Small intestine (tissue), 7 donors: Measurements from ENCODE around the gene BEST2. TPM values are rescaled to one million over a fixed set of nuclear protein-coding genes. Genes with fewer than 3 reads are reported as not detected.

ENCODE experiments used
- DNase-seq, 2 donors: peaks; one replicate each; pipeline versions ENCODE4 v3.0.0 to v3.0.0-alpha.2; 2013
- FAIRE-seq: peaks from 2 replicates; lab custom pipeline; 2012; peaks lifted over from hg19 to GRCh38; lab: Jason Lieb, UNC
- H3K27ac ChIP-seq, 3 donors: one replicate each; pipeline ENCODE4 v1.5.1; 2013; ENCODE audit warnings: low read length in 2 of 3, mild to moderate bottlenecking in 2 of 3, control low read depth in 1 of 3, inconsistent platforms in 1 of 3, low read depth in 1 of 3, moderate library complexity in 1 of 3
- H3K27me3 ChIP-seq, 3 donors: one replicate each; pipeline ENCODE4 v1.6.1; 2013; ENCODE audit warnings: low read length in 3 of 3, inconsistent platforms in 1 of 3; ENCODE audit not compliant: control insufficient read depth in 3 of 3, insufficient read depth in 3 of 3
- H3K36me3 ChIP-seq, 3 donors: one replicate each; pipeline ENCODE4 v1.6.1; 2013; ENCODE audit warnings: low read length in 3 of 3, inconsistent platforms in 1 of 3, low read depth in 1 of 3, mild to moderate bottlenecking in 1 of 3, moderate library complexity in 1 of 3; ENCODE audit not compliant: control insufficient read depth in 3 of 3, insufficient read depth in 2 of 3
- H3K4me1 ChIP-seq, 3 donors: one replicate each; pipeline ENCODE4 v1.6.1; 2013; ENCODE audit warnings: low read length in 2 of 3, inconsistent platforms in 1 of 3, low read depth in 1 of 3, mild to moderate bottlenecking in 1 of 3, moderate library complexity in 1 of 3; ENCODE audit not compliant: control insufficient read depth in 3 of 3, insufficient read depth in 2 of 3
- H3K4me3 ChIP-seq, 3 donors: one replicate each; pipeline ENCODE4 v1.5.1; 2013; ENCODE audit warnings: low read length in 3 of 3, control low read depth in 1 of 3, inconsistent platforms in 1 of 3, low read depth in 1 of 3, mild to moderate bottlenecking in 1 of 3, moderate library complexity in 1 of 3
- H3K9me3 ChIP-seq, 2 donors: one replicate each; pipeline ENCODE4 v1.6.1; 2013; ENCODE audit warnings: low read depth in 1 of 2, low read length in 1 of 2; ENCODE audit not compliant: control insufficient read depth in 2 of 2, insufficient read depth in 1 of 2
- WGBS, 3 donors: extraction: QIAGEN DNeasy Blood & Tissue Kit; methylation state at CpG; one replicate each; pipeline ENCODE4 v1.1.7; 2013; 5-methylcytosine and 5-hydroxymethylcytosine counted together
- polyA plus RNA-seq, 4 donors: library from polyadenylated mRNA; stranded (reverse) in 3 of 4; unstranded in 1 of 4; fragments of 200-250 nt in 3 of 4; fragments of 120-200 nt in 1 of 4; gene quantifications; one replicate each; pipeline versions ENCODE4 v1.2.1 to v1.2.3, GENCODE V29; 2013
- donor health status: healthy with polysubstance abuse.
- donor health status: control.
- donor health status: control.
- donor health status: Bipolar disorder and iron deficiency.
- donor health status: healthy.

Gene BEST2
- polyA plus RNA-seq, 4 donors: 0.10 to 3.4 (median 0.16) TPM; not detected in 1

GRCh38 chr19:12778017-12778904 lies 26.7 kb downstream of the BEST2 start:
- WGBS, 3 donors: 2 to 3% (median 2%) methylated on average over 41 to 44 of the region's 44 CpGs
- DNase-seq (peak; percentile 64 to 87), FAIRE-seq (no peak)
- H3K4me1 ChIP-seq: peaks cover 4 to 45% (median 5%) of the 10 kb centered on the region in 3 donors
- peak overlapping the region; percentile 44 to 63 (median 61) for H3K4me3 ChIP-seq
- no peaks in the 10 kb centered on the region for H3K9me3 ChIP-seq
- peaks cover 0 to 15% (median 0%) of the 10 kb centered on the region in 3 donors for H3K36me3 ChIP-seq
- H3K27ac ChIP-seq: peak overlapping the region; percentile 61 to 91 (median 89)
- H3K27me3 ChIP-seq: no peaks in the 10 kb centered on the region

GRCh38 chr19:12778905-12779161 lies 27.2 kb downstream of the BEST2 start:
- DNase-seq (no peak), FAIRE-seq (no peak)
- 38 to 59% (median 51%) methylated on average over 6 of the region's 6 CpGs for WGBS, 3 donors
- Histone ChIP-seq H3K4me1 (peaks cover 9 to 45% (median 10%) of the 10 kb centered on the region in 3 donors), H3K9me3 (no peaks in the 10 kb centered on the region), H3K27me3 (no peaks in the 10 kb centered on the region), H3K27ac (peak overlapping the region; percentile 61 to 91 (median 89)), H3K4me3 (peak overlapping the region in 1 of 3 donors; percentile 61), H3K36me3 (peaks cover 0 to 9% (median 0%) of the 10 kb centered on the region in 3 donors)

- DNase-seq: peak in 1 of 2 donors; percentile 66
- H3K4me3 ChIP-seq: no peak overlapping the region
- WGBS, 3 donors: 57 to 72% (median 70%) methylated on average over 15 of the region's 15 CpGs
- peak overlapping the region; percentile 35 to 91 (median 89) for H3K27ac ChIP-seq
- peaks cover 9 to 45% (median 10%) of the 10 kb centered on the region in 3 donors for H3K4me1 ChIP-seq
- no peaks in the 10 kb centered on the region for H3K27me3 ChIP-seq
- peaks cover 0 to 4% (median 0%) of the 10 kb centered on the region in 3 donors for H3K36me3 ChIP-seq
- H3K9me3 ChIP-seq: no peaks in the 10 kb centered on the region
- no peak for FAIRE-seq
Measured at GRCh38 chr19:12779162-12779993, 27.8 kb downstream of the BEST2 start.

- FAIRE-seq (no peak), DNase-seq (no peak)
- peak overlapping the region; percentile 87 to 100 (median 87) for H3K27ac ChIP-seq
- peaks cover 14 to 66% (median 19%) of the 10 kb centered on the region in 3 donors for H3K4me1 ChIP-seq
- H3K36me3 ChIP-seq: no peaks in the 10 kb centered on the region
- H3K9me3 ChIP-seq: no peaks in the 10 kb centered on the region
- WGBS, 3 donors: 1 to 2% (median 2%) methylated on average over 12 of the region's 12 CpGs
- H3K4me3 ChIP-seq: peak overlapping the region in 2 of 3 donors; percentile 47 to 55
- no peaks in the 10 kb centered on the region for H3K27me3 ChIP-seq
Measured at GRCh38 chr19:12782174-12782423, 30.5 kb downstream of the BEST2 start.

DNA sequence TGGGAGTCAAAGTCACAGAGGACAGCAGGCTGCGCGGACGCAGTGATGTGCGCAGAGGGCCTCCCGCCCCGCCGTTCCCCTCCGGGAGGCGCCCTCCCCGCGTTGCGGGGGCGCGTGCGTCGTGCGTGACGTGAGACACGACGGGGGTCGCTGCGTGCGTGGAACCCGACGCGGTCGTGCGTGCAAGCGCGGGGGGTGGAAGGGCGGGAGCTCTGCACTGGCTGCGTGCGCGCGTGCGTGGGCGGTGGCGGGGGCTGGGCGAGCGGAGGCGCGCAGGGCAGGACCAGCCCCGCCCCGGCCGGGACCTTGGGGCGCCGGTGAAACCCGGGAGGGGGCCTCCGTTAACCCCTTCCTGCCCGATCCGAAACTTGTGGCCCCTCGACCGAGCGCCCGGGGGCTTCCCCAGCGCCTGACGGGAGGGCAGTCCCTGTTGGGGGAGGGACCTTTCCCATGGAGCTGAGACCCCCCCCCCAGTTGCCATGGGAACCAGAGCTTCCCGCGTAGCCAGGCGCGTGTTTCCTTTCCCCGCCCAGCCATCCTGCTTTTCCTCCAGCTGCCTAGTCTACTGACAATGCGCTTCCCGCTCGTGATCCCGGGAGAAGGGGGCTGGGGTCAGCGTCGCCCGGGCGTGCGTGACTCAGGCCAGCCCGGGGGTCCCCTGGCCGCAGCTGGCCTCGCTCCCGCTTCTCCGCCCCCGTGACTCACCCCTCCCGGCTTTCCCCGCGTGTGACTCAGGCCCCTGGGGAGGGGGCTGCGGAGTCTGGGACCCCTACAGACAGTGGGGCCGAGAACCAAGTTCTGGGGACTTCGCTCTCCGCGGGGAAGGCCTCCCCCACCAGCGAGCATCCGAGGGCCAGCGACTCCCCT lies 31.1 kb downstream of the BEST2 start:
- 1 to 2% (median 1%) methylated on average over 61 to 88 of the region's 88 CpGs for WGBS, 3 donors
- DNase-seq (peak; percentile 74 to 90), FAIRE-seq (no peak)
- Histone ChIP-seq H3K9me3 (no peaks in the 10 kb centered on the region), H3K4me1 (peaks cover 14 to 68% (median 19%) of the 10 kb centered on the region in 3 donors), H3K27ac (peak overlapping the region; percentile 87 to 100 (median 87)), H3K27me3 (no peaks in the 10 kb centered on the region), H3K4me3 (peak overlapping the region; percentile 32 to 55 (median 47)), H3K36me3 (no peaks in the 10 kb centered on the region)

DNA sequence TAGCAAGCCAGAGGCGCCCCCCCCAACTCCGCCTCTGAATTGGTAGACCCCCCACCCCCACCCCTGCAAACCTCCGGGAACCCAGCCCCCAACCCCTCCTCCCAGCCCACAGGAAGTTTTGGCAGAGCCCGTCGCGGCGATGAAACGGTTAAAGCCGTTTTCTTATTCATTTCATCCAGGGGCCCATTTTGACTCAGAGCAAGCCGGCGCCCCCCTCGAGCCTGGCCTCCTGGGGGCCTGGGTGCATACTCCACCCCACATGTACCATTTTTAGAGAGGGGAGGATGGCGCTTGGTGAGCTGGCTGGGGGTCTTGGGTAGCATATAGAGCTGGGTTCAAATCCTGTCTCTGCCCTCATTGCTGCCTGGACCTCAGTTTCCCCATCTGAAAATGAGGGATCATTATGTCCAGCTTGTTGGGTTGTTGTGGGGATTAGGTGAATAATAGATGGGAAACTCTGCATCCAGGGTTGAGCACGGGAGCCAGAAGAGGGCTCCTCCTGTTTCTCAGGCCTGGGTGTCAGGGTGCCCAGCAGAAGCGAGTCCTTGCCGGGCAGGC lies 31.8 kb downstream of the BEST2 start:
- WGBS, 3 donors: 11 to 16% (median 13%) methylated on average over 13 to 16 of the region's 16 CpGs

DNA sequence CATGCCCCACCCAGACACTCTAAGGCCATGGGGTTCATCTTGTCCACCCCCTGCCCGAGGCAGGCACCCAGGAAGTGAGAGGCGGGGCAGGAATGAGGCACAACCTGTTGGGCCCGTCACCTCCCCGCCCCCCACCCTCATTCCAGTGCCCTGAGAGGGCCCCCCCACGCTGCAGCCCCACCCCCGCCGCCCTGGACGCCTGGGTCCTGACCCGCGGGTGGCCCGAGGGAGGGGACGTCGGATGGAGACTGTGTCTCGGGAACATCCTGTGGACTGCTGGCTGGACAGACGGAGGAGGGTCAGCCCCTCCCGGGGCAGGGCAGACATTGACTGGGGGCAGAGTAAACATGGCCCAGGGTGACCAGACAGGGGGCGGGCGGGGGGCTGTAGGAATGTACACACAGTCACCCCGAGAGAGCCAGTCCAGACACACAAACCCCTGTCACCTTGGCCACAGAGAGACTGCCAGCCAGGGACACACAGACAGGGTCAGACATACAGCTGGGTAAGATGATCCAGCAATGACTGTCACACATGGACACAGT lies 32.3 kb downstream of the BEST2 start:
- Histone ChIP-seq H3K4me3 (no peak overlapping the region), H3K36me3 (no peaks in the 10 kb centered on the region), H3K4me1 (peaks cover 18 to 74% (median 19%) of the 10 kb centered on the region in 3 donors), H3K27ac (peak overlapping the region; percentile 87 to 100 (median 95)), H3K9me3 (no peaks in the 10 kb centered on the region), H3K27me3 (no peaks in the 10 kb centered on the region)
- DNase-seq: peak; percentile 37 to 66
- FAIRE-seq: no peak
- WGBS, 3 donors: 10 to 19% (median 19%) methylated on average over 15 to 19 of the region's 19 CpGs

More for the DNA sequence above, 31.8 kb downstream of the BEST2 start:
- H3K27me3 ChIP-seq: no peaks in the 10 kb centered on the region
- H3K9me3 ChIP-seq: no peaks in the 10 kb centered on the region
- peaks cover 16 to 74% (median 19%) of the 10 kb centered on the region in 3 donors for H3K4me1 ChIP-seq
- peak overlapping the region in 1 of 3 donors; percentile 55 for H3K4me3 ChIP-seq
- FAIRE-seq: no peak
- peak overlapping the region; percentile 87 to 100 (median 87) for H3K27ac ChIP-seq
- H3K36me3 ChIP-seq: no peaks in the 10 kb centered on the region
- peak in 1 of 2 donors; percentile 18 for DNase-seq
